Fibroblast of skin of abdomen (primary cell): Measurements from ENCODE around the gene PRR12.
A peak's percentile ranks its signal among the peaks of the same experiment; 100 is the strongest.

Experiments used
- DNase-seq: peaks from one replicate; pipeline ENCODE4 v3.0.0-alpha.2; 2013

PRR12 gene

DNA sequence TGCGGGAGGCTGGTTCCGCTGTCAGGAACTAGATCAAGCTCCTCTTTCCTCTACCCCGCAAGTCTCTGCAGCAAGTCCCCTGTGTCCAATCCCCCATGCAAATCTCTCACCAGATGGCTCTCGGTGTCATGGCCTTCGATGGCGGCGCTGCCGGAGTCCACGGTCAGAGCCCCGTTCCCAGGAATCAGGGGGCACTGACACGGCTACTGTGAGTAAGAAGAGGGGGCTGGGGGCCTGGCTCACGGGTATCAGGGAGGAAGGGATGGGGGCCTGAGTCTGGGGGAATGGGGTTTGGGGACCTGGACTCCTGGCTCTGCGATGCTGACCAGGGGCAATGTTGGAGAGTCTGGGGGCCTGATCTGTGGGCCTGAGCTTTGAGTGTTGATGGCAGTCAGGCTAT is 55.0 kb downstream of the PRR12 start:
- no peak for DNase-seq

DNA sequence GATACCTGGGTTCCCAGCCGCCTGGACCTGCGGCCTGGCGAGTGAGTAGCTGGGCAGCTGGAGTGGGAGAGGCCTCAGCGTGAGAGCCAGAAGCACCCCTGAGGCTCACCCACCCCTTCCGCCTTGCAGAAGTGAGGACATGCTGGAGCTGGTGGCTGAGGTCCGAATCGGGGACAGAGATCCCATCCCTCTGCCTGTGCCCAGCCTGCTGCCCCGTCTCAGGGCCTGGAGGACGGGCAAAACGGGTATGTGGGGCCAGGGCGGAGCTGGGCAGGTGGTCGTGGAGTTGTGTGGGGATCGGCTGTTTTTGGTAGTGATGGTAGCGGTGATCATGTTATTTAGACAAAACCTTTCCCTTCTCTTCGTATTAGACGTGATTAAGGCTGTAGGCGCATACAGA is 55.6 kb downstream of the PRR12 start:
- no peak for DNase-seq

DNA sequence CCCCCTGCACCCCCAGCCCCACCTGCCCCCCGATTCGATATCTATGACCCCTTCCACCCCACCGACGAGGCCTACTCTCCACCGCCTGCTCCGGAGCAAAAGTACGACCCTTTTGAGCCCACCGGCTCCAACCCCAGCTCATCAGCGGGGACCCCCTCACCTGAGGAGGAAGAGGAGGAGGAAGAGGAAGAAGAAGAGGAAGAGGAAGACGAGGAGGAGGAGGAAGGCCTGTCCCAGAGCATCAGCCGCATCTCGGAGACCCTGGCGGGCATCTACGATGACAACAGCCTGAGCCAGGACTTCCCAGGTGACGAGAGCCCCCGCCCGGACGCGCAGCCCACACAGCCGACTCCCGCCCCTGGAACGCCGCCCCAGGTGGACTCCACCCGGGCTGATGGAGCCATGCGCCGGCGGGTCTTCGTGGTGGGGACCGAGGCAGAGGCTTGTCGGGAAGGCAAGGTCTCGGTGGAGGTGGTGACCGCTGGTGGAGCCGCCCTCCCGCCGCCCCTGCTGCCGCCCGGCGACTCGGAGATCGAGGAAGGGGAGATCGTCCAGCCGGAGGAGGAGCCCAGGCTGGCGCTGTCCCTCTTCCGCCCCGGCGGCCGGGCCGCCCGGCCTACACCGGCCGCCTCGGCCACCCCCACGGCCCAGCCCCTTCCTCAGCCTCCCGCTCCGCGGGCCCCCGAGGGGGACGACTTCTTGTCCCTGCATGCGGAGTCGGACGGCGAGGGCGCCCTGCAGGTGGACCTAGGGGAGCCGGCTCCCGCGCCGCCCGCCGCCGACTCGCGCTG is 60.2 kb downstream of the PRR12 start:
- DNase-seq, result no peak

DNA sequence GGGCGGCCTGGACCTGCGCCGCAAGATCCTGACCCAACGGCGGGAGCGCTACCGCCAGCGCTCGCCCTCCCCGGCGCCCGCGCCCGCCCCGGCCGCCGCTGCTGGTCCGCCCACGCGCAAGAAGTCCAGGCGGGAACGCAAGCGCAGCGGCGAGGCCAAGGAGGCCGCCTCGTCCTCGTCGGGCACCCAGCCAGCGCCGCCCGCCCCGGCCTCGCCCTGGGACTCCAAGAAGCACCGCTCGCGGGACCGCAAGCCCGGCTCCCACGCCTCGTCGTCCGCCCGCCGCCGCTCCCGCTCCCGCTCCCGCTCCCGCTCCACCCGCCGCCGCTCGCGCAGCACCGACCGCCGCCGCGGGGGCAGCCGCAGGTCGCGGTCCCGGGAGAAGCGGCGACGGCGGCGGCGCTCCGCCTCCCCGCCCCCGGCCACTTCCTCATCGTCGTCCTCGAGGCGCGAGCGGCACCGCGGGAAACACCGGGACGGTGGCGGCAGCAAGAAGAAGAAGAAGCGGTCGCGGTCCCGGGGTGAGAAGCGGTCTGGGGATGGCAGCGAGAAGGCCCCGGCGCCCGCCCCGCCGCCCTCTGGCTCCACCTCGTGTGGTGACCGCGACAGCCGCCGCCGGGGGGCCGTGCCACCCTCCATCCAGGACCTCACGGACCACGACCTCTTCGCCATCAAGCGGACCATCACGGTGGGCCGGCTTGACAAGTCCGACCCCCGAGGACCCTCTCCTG is 61.0 kb downstream of the PRR12 start:
- no peak for DNase-seq

DNA sequence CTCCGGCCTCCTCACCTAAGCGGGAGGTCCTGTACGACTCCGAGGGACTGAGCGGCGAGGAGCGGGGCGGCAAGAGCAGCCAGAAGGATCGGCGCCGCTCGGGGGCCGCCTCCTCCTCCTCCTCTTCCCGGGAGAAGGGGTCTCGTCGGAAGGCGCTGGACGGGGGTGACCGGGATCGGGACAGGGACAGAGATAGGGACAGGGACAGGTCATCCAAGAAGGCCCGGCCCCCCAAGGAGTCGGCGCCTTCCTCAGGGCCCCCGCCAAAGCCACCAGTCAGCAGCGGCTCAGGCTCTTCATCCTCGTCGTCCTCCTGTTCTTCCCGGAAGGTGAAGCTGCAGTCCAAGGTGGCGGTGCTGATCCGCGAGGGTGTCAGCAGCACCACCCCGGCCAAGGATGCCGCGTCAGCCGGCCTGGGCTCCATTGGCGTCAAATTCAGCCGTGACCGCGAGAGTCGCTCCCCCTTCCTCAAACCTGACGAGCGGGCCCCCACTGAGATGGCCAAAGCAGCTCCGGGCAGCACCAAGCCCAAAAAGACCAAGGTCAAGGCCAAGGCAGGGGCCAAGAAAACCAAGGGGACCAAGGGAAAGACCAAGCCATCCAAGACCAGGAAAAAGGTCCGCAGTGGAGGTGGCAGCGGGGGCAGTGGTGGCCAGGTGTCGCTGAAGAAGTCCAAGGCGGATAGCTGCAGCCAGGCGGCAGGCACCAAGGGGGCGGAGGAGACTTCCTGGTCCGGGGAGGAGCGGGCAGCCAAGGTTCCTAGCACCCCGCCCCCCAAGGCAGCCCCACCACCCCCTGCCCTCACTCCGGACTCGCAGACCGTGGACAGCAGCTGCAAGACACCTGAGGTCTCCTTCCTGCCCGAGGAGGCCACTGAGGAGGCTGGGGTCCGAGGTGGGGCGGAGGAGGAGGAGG is 61.8 kb downstream of the PRR12 start:
- no peak for DNase-seq

DNA sequence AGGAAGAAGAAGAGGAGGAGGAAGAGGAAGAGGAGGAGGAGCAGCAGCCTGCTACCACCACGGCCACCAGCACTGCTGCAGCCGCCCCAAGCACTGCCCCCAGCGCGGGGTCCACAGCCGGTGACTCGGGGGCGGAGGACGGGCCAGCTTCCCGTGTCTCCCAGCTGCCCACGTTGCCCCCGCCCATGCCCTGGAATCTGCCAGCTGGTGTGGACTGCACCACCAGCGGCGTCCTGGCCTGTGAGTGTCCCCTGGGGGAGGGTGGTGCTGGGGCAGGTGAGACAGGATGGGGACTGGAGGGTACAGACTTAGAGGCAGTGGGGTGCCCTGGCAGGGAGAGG is 62.5 kb downstream of the PRR12 start:
- DNase-seq, result no peak

DNA sequence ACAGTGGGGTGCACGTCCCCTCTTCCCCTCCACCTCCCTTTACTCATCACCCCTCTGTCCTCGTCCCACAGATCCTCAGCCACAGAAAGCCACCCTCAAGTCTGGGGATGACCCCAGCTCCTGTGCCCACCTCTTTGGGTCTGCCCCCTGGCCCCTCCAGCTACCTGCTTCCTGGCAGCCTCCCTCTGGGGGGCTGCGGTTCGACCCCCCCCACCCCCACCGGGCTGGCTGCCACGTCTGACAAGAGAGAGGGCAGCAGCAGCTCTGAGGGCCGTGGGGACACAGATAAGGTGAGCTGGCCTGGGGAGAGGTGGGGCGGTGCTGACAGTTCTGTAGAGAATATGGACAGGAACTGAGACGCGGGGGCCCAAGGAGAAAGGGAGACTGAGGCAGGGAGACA is 63.6 kb downstream of the PRR12 start:
- no peak for DNase-seq

DNA sequence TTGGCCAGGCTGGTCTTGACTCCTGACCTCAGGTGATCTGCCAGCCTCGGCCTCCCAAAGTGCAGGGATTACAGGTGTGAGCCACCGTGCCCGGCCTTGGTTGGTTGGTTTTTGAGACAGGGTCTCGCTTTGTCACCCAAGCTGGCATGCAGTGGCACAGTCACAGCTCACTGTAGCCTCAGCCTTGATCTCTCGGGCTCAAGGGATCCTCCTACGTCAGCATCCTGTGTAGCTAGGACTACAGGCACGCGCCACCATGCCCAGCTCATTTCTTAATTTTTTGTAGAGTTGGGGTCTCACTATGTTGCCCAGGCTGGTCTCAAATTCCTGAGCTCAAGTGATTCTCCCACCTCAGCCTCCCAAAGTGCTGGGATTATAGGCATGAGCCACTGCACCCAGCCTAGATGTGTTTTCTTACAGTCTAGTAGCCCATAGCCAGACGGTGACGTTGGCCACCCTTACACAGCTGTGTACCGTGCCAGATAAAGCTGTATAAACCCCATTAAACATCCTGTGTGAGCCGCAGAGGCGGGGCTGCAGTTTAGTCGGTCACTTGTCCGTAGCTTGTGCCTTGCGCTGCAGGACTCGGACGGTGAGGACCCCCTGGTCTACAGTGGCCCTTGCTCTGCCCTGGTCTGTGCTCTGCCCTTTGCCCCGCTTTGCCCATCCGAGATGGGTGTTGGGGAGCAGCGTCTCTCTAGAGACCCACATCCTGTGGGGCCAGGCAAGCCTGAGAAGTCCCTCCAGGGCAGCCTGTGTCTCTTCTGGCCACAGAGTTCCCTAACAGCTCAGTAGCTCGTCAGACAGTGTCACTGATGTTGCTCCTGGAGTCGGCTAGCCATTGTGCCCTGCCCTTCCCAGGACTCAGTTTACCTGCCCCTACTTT is 64.8 kb downstream of the PRR12 start:
- no peak for DNase-seq

DNA sequence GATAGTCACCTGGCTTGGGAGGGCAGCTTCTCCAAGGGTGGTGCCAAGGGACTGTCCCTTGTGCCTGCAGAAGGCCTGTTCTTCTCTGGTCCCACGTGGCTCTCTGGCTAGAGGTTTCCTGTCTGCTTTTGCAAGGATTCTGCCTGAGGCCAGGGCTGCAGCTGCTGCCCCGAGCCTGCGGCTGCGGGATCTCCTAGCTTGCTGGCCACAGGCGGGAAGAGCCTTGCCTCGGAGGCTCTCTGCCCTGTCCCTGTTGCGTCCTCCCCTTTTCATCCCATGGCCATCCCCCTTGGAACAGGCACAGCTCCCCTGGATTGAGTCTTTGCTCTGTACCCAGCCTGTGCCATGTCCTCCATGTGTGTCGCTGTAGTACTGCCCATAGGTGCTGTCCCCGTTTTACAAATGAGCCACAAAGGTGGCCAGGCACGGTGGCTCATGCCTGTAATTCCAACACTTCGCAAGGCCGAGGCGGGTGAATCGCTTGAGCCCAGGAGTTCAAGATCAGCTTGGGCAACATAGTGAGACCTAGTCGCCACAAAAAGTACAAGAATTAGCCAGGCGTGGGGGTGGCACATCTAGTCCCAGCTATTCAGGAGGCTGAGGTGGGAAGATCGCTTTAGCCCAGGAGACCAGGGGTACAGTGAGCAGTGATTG is 65.6 kb downstream of the PRR12 start:
- no peak for DNase-seq

DNA sequence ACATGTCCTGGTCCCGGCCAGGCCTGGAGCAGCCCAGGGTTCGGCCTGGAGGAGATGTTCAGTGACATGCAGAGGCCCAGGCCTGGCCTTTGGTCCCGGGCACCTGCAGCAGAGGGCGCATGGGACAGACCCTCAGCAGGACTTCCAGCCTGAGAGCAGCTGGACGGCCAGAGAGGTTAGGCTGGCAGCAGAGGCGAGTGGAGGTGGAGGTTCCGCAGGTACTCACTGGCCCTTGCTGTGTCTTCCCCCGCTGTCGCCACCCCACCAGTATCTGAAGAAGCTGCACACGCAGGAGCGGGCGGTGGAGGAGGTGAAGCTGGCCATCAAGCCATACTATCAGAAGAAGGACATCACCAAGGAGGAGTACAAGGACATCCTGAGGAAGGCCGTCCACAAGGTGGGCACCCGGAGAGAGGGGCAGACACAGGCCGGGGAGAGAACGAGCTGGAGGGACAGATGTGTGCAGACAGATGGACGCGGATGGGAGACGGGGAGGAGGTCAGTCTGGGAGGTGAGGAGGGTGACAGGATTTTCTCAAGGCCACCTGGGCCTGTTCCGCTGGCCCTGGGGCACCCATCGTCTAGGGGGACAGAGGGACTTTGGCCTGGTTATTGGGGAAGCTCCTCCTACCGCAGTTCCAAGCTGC is 66.6 kb downstream of the PRR12 start:
- DNase-seq, result no peak

DNA sequence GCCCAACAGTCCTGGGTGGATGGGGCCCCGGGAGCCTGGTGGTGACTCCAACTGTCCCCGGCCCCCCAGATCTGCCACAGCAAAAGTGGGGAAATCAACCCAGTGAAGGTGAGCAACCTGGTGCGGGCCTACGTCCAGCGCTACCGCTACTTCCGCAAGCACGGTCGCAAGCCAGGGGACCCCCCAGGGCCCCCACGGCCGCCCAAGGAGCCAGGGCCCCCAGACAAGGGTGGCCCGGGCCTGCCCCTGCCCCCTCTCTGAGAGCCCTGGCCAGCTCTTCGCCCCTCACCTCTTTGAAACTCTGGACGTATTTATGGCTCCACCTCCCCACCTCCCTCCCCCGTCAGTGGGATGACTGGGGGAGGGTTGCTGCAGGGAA is 67.1 kb downstream of the PRR12 start:
- no peak for DNase-seq

DNA sequence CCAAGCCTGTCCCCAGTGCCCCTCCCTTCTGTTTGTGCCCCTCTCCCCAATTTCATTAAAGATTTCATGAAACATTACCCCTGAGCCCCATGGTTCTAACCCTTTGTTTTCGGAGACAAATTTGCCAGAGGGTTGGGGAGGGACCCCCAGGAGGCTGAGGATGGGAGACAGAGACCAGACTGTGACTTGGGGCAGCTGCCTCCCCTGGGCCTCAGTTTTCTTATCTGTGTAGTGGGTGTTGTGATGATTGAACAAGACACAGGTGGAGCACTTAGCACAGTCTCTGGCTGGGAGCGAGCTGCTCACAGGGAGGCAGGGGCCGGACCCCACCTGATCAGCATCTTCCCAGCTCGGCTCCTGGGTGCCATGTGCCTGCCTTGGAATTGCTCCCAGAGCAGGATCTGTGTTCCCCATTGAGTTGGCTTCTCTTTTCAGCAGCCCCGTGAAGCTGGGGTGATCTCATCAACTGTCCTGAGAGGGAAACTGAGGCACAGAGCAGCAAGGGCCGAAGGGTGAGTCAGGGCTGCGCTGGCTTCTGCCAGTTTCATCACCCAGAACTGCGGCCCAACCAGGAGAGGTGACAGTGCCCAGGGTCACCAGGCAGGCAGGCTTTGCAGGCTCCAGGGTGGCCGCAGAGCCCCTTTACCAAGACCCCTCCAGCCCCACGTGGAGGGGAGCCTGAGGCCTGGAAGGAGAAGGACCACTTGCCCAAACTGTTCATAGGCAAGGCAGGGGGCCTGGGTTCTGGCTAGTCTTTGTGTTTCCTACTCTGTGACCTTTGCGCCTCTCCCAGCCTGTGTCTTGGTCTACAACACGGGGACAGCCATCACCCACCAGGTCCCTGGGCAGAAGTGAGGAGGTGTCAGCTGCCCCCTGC is 67.8 kb downstream of the PRR12 start:
- no peak for DNase-seq

DNA sequence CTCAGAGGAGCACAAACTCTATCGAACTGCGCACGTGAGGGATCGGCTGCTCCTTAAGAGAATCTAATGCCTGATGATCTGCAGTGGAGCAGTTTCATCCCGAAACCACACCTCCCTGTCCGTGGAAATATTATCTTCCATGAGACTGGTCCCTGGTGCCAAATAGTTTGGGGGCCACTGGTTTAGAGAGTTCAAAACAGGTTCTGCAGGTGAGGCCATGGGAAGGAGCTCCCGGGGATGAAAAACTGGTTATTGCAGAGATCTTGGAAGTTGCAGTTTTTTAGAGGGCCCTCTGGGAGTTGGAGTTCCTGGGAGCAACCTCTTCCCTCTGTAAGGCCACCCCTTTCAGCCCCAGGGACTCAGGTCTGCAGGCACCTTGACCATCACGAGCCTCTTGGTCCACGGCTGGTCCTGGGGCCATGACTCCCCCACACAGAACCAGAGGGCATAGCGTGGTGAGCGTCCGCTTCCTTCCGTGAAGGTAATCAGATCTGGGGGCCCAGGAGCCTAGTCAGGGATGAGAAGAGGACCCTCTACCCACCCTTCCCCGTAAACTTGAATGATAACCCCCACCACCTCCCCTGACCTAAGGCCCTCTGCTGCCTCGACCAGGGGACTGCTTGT is 69.5 kb downstream of the PRR12 start:
- no peak for DNase-seq

DNA sequence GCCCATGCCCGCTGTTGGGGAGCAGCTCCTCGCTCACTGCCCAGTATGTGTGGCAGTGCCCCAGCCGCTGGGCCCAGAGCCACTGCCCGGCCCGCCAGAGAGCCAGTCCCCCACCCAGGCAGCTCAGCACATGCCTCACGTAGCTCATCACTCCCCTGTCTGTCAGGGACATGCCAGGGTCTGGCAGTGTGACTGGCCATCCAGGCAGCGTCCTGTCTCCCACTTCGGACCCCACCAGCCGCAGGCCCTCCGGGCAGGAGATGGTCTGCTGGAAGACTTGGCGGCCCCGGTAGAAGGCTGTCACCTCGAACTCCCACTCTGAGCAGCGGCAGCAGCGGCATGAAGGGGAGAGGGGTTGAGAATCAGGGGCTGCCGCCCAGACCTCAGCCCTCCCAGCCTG is 71.0 kb downstream of the PRR12 start:
- no peak for DNase-seq

DNA sequence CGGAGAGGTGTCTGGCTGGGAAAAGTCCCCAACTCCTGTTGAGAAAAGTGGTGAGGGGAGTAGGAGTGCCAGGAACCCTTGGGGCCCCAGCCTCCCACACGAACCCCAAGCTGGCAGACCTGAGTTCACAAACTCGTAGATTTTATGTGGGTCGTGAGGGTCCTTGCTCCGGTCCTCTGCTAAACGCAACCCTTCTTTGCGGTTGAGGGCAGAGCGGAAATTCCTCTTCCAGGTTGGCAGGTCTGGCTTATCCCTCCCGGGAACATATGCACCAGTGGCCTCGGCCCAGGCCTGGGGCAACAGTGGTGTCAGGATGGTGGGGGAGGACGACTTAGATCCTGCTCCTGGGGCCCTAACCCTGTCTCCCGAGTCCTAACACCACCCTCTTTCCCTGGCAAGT is 72.2 kb downstream of the PRR12 start:
- no peak for DNase-seq

DNA sequence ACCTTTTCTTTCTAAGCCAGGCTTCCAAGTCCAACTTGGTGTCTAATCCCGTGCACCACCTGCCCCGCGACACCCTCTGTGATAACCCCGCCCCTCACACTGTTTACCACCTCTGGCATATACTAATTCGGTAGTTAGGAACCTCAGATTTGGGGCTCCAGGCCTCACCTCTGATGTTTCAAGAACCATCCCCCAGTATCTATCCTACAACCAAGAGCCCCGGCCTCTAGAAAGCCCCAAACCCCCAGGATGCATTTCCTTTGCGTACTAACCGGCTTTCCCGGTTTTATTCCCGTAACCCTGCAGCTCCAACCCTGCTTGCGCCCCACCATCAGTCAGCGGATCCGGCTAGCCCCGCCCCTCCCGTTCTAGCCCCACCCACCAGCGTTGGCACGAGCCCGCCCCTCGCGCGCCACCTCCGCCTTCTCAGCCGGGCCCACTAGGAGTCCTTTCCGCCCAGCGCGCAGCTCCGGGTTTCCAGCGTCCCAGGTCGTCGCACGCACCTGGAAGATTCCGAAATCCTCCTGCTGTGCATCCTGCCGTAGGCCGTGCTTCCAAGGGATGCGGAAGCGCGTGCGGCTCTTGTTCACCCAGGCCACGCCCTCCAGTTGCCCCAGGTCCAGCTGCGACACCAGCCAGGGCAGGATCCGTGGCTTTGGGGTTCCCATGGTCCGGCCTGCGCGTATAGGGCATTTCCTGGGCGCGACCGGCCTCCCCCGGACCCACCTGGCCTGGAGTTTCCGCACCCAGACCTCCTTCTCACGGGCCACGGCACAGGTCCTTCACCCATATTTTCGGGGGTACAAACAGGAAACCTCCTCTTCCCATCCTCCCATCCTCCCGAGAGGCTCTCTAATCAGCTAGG is 73.4 kb downstream of the PRR12 start:
- peak; percentile 68 for DNase-seq

DNA sequence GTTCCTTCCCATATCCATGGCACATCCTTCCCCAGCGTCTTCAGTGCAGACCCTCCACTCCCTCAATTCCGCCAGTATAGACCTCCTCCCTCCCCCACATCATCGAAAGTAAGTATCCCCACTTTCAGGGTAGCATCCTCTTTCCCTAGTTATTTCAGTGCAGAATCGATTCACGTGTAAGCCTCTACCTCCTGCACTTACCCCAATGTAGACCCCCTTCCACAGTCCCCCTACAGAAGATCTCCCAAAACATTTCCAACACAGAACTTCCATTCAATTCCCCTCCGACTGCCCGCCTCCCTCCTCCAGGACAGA is 74.0 kb downstream of the PRR12 start:
- DNase-seq, result no peak

DNA sequence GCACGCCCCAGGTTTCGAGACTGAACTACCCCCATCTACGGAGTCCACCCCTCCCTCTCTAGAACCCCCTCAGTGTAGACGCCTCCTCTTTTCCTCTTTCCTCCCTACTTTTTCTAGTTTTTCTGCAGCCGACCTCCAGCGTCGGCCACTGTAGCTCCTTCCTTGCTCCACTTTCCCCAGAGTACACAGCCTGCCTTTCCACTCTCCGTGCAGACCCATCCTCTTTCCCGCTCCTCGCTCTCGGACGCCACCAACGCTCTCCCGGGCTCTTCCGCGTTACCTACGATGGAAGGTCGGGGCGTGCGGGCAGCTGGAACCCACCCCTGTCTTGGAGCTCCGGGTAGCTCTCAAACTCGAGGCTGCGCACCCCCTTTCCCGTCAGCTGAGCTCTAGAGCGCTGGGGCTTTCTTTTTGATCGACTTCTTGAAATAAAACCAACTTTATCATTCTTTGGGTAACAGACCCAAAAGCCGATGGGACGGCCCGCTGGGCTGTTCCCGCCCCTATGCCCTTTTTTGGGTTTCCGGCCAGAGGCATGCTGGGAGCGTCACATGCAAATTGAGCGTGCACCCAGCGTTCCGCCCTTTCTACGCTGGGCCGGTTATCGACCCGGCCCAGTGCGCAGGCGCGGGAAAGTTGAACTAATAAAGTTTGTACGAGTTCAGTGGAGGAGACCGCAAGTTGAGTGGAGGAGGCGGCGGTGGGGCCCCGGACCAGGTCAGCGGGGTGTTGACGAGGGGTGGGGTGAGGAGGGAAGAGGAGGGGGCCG is 74.6 kb downstream of the PRR12 start, which contains the start of the genes BCL2L12 and IRF3:
Gene BCL2L12 (plus strand): TSS at position 583 of the 769 bp plus-strand sequence. CDS start 760 bp downstream, outside the sequence.
Gene IRF3 (minus strand): TSS at position 507 of the 769 bp plus-strand sequence. CDS start 1,019 bp downstream, outside the sequence.
- peak; percentile 95 for DNase-seq
